ENCODE data around the gene PITPNC1.

Gene PITPNC1

DNA sequence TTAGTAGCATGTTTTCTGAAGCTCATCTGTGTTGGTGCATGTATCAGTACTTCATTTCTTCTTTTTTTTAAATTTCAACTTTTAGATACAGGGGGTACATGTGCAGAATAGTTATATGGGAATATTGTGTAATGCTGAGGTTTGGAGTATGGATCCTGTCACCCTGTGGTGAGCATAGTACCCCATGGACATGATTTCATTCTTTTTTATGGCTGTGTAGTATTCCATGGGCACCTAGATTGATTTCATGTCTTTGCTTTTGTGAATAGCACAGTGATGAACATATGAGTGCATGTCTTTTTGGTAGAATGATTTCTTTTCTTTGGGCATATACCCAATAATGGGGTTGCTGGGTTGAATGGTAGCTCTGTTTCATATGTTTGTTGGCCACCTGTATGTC lies 285.6 kb downstream of the PITPNC1 start:
- DNase-seq (ENCODE audit: low spot score) = no peak
- no peaks in the 10 kb centered on the region for H3K79me1 ChIP-seq (ENCODE audit: low read depth, low read length)
- no peaks in the 10 kb centered on the region for H3K36me3 ChIP-seq (replicated peaks in 1 of 2; ENCODE audit: control insufficient read depth in 2 of 2, insufficient read depth in 2 of 2, low read length in 2 of 2)
- no peak overlapping the region for H2BK120ac ChIP-seq (ENCODE audit: low read depth, low read length)
- H2AK5ac ChIP-seq (ENCODE audit: low read depth, low read length) = no peak overlapping the region
- H2AFZ ChIP-seq (ENCODE audit: low read length) = no peak overlapping the region
- H2BK5ac ChIP-seq (ENCODE audit: low read length) = no peak overlapping the region
- no peak overlapping the region for H3K9ac ChIP-seq (ENCODE audit: low read depth, low read length, poor library complexity)
- no peaks in the 10 kb centered on the region for H3K27me3 ChIP-seq (ENCODE audit: control insufficient read depth in 3 of 3, insufficient read depth in 3 of 3, low read depth in 1 of 3, low read length in 3 of 3)
- H3K4me2 ChIP-seq (ENCODE audit: insufficient read depth, low read length, poor library complexity, severe bottlenecking) = no peak overlapping the region
- no peak overlapping the region for H2BK12ac ChIP-seq (ENCODE audit: low read length)
- H4K8ac ChIP-seq (ENCODE audit: low read depth, low read length) = no peak overlapping the region
- peaks cover 0 to 2% of the 10 kb centered on the region in 2 donors for H3K4me1 ChIP-seq (ENCODE audit: control insufficient read depth in 2 of 2, insufficient read depth in 1 of 2, low read depth in 1 of 2, low read length in 2 of 2)
- H3K4ac ChIP-seq (ENCODE audit: low read length) = no peak overlapping the region
- no peak overlapping the region for H3K18ac ChIP-seq (ENCODE audit: low read length)
- H3K14ac ChIP-seq (ENCODE audit: low read length) = no peak overlapping the region
- no peak overlapping the region for H3K4me3 ChIP-seq (ENCODE audit: low read length in 2 of 2)
- no peak overlapping the region for H2BK15ac ChIP-seq (ENCODE audit: low read length)
- H3K27ac ChIP-seq (replicated peaks; ENCODE audit: low read length) = no peak overlapping the region
- H3K23ac ChIP-seq (ENCODE audit: low read depth, low read length, poor library complexity) = no peak overlapping the region
- H4K91ac ChIP-seq (ENCODE audit: low read depth, low read length, poor library complexity) = no peak overlapping the region
- peaks cover 0 to 2% of the 10 kb centered on the region in 2 donors for H3K9me3 ChIP-seq (replicated peaks in 1 of 2; ENCODE audit: control insufficient read depth in 2 of 2, insufficient read depth in 1 of 2, low read depth in 1 of 2, low read length in 2 of 2)

DNA sequence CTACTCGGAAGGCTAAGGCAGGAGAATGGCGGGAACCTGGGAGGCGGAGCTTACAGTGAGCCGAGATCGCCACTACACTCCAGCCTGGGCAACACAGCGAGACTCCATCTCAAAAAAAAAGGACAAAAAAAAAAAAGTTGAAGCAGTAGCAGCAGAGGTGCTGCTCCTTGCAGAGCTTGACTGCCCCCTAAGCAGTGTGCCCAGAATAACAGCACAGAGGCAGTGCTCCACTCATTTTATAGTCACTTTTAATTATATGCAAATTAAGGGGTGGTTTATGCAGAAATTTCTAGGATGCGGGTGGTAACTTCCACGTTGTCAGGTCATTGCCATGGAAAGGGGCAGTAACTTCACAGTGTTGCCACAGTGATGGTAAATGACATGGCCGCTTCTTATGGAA lies 286.4 kb downstream of the PITPNC1 start:
- Histone ChIP-seq H2AFZ (ENCODE audit: low read length) (no peak overlapping the region), H2BK12ac (ENCODE audit: low read length) (no peak overlapping the region), H3K4me1 (ENCODE audit: control insufficient read depth in 2 of 2, insufficient read depth in 1 of 2, low read depth in 1 of 2, low read length in 2 of 2) (peaks cover 0 to 2% of the 10 kb centered on the region in 2 donors), H4K91ac (ENCODE audit: low read depth, low read length, poor library complexity) (no peak overlapping the region), H4K8ac (ENCODE audit: low read depth, low read length) (no peak overlapping the region), H2BK5ac (ENCODE audit: low read length) (no peak overlapping the region), H3K79me1 (ENCODE audit: low read depth, low read length) (no peaks in the 10 kb centered on the region), H3K23ac (ENCODE audit: low read depth, low read length, poor library complexity) (no peak overlapping the region), H3K9ac (ENCODE audit: low read depth, low read length, poor library complexity) (no peak overlapping the region), H2AK5ac (ENCODE audit: low read depth, low read length) (no peak overlapping the region), H3K27me3 (ENCODE audit: control insufficient read depth in 3 of 3, insufficient read depth in 3 of 3, low read depth in 1 of 3, low read length in 3 of 3) (no peaks in the 10 kb centered on the region), H2BK15ac (ENCODE audit: low read length) (no peak overlapping the region), H3K18ac (ENCODE audit: low read length) (no peak overlapping the region), H3K4me3 (ENCODE audit: low read length in 2 of 2) (no peak overlapping the region), H3K4ac (ENCODE audit: low read length) (no peak overlapping the region), H3K27ac (replicated peaks; ENCODE audit: low read length) (no peak overlapping the region), H2BK120ac (ENCODE audit: low read depth, low read length) (no peak overlapping the region), H3K36me3 (replicated peaks in 1 of 2; ENCODE audit: control insufficient read depth in 2 of 2, insufficient read depth in 2 of 2, low read length in 2 of 2) (no peaks in the 10 kb centered on the region), H3K4me2 (ENCODE audit: insufficient read depth, low read length, poor library complexity, severe bottlenecking) (no peak overlapping the region), H3K9me3 (replicated peaks in 1 of 2; ENCODE audit: control insufficient read depth in 2 of 2, insufficient read depth in 1 of 2, low read depth in 1 of 2, low read length in 2 of 2) (no peaks in the 10 kb centered on the region), H3K14ac (ENCODE audit: low read length) (no peak overlapping the region)
- DNase-seq (ENCODE audit: low spot score) = no peak
- no CpG with 5 or more reads among the region's 9 CpGs for WGBS, 2 donors (ENCODE audit: extremely low coverage in 2 of 2, insufficient read length in 2 of 2, insufficient replicate concordance in 1 of 2)

DNA sequence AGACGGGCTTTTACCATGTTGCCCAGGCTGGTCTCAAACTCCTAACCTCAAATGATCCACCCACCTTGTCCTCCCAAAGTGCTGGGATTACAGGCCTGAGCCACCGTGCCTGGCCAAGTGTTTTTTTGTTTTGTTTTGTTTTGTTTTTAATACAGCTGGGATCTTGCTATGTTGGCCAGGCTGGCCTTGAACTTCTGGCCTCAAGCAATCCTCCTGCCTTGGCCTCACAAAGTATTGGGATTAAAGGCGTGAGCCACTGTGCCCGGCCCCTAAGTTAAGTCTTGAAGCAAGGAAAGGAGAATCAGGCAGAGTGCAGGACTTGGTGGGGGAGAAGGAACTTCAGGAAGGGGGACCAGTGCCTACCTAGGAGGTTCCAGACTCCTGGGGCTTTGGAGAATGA lies 288.9 kb downstream of the PITPNC1 start:
- no peak overlapping the region for H4K8ac ChIP-seq (ENCODE audit: low read depth, low read length)
- H2BK15ac ChIP-seq (ENCODE audit: low read length) = no peak overlapping the region
- H3K4me3 ChIP-seq (ENCODE audit: low read length in 2 of 2) = no peak overlapping the region
- H3K23ac ChIP-seq (ENCODE audit: low read depth, low read length, poor library complexity) = no peak overlapping the region
- no peak overlapping the region for H2BK5ac ChIP-seq (ENCODE audit: low read length)
- H3K79me1 ChIP-seq (ENCODE audit: low read depth, low read length) = no peaks in the 10 kb centered on the region
- peaks cover 0 to 3% of the 10 kb centered on the region in 2 donors for H3K36me3 ChIP-seq (replicated peaks in 1 of 2; ENCODE audit: control insufficient read depth in 2 of 2, insufficient read depth in 2 of 2, low read length in 2 of 2)
- H3K4ac ChIP-seq (ENCODE audit: low read length) = no peak overlapping the region
- no CpG with 5 or more reads among the region's 4 CpGs for WGBS, 2 donors (ENCODE audit: extremely low coverage in 2 of 2, insufficient read length in 2 of 2, insufficient replicate concordance in 1 of 2)
- H3K27ac ChIP-seq (replicated peaks; ENCODE audit: low read length) = no peak overlapping the region
- H2AFZ ChIP-seq (ENCODE audit: low read length) = no peak overlapping the region
- H3K18ac ChIP-seq (ENCODE audit: low read length) = no peak overlapping the region
- no peaks in the 10 kb centered on the region for H3K27me3 ChIP-seq (ENCODE audit: control insufficient read depth in 3 of 3, insufficient read depth in 3 of 3, low read depth in 1 of 3, low read length in 3 of 3)
- H2AK5ac ChIP-seq (ENCODE audit: low read depth, low read length) = no peak overlapping the region
- DNase-seq (ENCODE audit: low spot score) = no peak
- H3K14ac ChIP-seq (ENCODE audit: low read length) = no peak overlapping the region
- H2BK12ac ChIP-seq (ENCODE audit: low read length) = no peak overlapping the region
- H4K91ac ChIP-seq (ENCODE audit: low read depth, low read length, poor library complexity) = no peak overlapping the region
- H3K4me1 ChIP-seq (ENCODE audit: control insufficient read depth in 2 of 2, insufficient read depth in 1 of 2, low read depth in 1 of 2, low read length in 2 of 2) = no peaks in the 10 kb centered on the region
- no peak overlapping the region for H3K4me2 ChIP-seq (ENCODE audit: insufficient read depth, low read length, poor library complexity, severe bottlenecking)
- no peak overlapping the region for H3K9ac ChIP-seq (ENCODE audit: low read depth, low read length, poor library complexity)
- H3K9me3 ChIP-seq (replicated peaks in 1 of 2; ENCODE audit: control insufficient read depth in 2 of 2, insufficient read depth in 1 of 2, low read depth in 1 of 2, low read length in 2 of 2) = no peaks in the 10 kb centered on the region
- H2BK120ac ChIP-seq (ENCODE audit: low read depth, low read length) = no peak overlapping the region

DNA sequence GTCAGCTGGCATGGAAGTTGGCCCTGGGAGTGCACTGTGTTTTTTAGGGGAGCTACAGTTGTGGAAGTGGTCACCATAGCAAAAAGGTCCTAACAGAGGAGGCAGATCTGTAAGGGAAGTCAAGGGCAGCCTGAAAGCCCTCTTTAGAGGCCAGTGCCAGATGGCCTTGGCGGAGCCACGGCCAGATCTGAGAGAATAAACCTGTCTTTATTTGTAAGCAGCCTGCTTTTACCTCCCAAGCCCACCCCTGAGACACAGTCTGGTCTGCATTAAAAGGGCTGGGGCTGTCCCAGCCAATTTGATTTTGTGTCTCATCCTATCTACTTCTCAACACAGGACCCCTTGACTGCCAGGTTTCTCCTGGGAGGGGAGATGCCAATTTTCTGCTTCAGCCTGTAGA lies 289.6 kb downstream of the PITPNC1 start:
- Histone ChIP-seq H3K14ac (ENCODE audit: low read length) (no peak overlapping the region), H2AK5ac (ENCODE audit: low read depth, low read length) (no peak overlapping the region), H3K27me3 (ENCODE audit: control insufficient read depth in 3 of 3, insufficient read depth in 3 of 3, low read depth in 1 of 3, low read length in 3 of 3) (no peaks in the 10 kb centered on the region), H3K79me1 (ENCODE audit: low read depth, low read length) (no peaks in the 10 kb centered on the region), H3K4me1 (ENCODE audit: control insufficient read depth in 2 of 2, insufficient read depth in 1 of 2, low read depth in 1 of 2, low read length in 2 of 2) (no peaks in the 10 kb centered on the region), H3K4me2 (ENCODE audit: insufficient read depth, low read length, poor library complexity, severe bottlenecking) (no peak overlapping the region), H2BK12ac (ENCODE audit: low read length) (no peak overlapping the region), H3K27ac (replicated peaks; ENCODE audit: low read length) (no peak overlapping the region), H2AFZ (ENCODE audit: low read length) (no peak overlapping the region), H2BK5ac (ENCODE audit: low read length) (no peak overlapping the region), H4K91ac (ENCODE audit: low read depth, low read length, poor library complexity) (no peak overlapping the region), H3K9ac (ENCODE audit: low read depth, low read length, poor library complexity) (no peak overlapping the region), H4K8ac (ENCODE audit: low read depth, low read length) (no peak overlapping the region), H3K23ac (ENCODE audit: low read depth, low read length, poor library complexity) (no peak overlapping the region), H3K18ac (ENCODE audit: low read length) (no peak overlapping the region), H2BK15ac (ENCODE audit: low read length) (no peak overlapping the region), H3K4me3 (ENCODE audit: low read length in 2 of 2) (no peak overlapping the region), H3K36me3 (replicated peaks in 1 of 2; ENCODE audit: control insufficient read depth in 2 of 2, insufficient read depth in 2 of 2, low read length in 2 of 2) (peaks cover 0 to 3% of the 10 kb centered on the region in 2 donors), H2BK120ac (ENCODE audit: low read depth, low read length) (no peak overlapping the region), H3K9me3 (replicated peaks in 1 of 2; ENCODE audit: control insufficient read depth in 2 of 2, insufficient read depth in 1 of 2, low read depth in 1 of 2, low read length in 2 of 2) (no peaks in the 10 kb centered on the region), H3K4ac (ENCODE audit: low read length) (no peak overlapping the region)
- no CpG with 5 or more reads among the region's 2 CpGs for WGBS, 2 donors (ENCODE audit: extremely low coverage in 2 of 2, insufficient read length in 2 of 2, insufficient replicate concordance in 1 of 2)
- DNase-seq (ENCODE audit: low spot score) = no peak

All from neuronal stem cell (in vitro differentiated cells).